Fibroblast of lung (primary cell): Measurements from ENCODE around the gene SH3GL3.

Source experiments
- CTCF ChIP-seq, 2 donors: IDR thresholded peaks in 1 of 2; conservative IDR thresholded peaks in 1 of 2; 1 replicate in 1 of 2; 2 replicates in 1 of 2; pipeline ENCODE4 v1.5.1; 2011 to 2012; ENCODE audit warnings: low read length in 2 of 2, control low read depth in 1 of 2, inconsistent platforms in 1 of 2, low read depth in 1 of 2, mild to moderate bottlenecking in 1 of 2
- EZH2 ChIP-seq: IDR thresholded peaks from 2 replicates; pipeline ENCODE4 v1.5.1; 2012; ENCODE audit warnings: low read length, control low read depth, mild to moderate bottlenecking; ENCODE audit errors: missing control alignments

GRCh38 chr15:83462026-83462425 is 14.9 kb downstream of the SH3GL3 start:
- no peak for TF ChIP-seq CTCF (conservative IDR thresholded peaks at IDR 0.05 in 1 of 2, IDR thresholded peaks at IDR 0.05 in 1 of 2; ENCODE audit: low read depth in 1 of 2, low read length in 2 of 2)
- TF ChIP-seq EZH2: no peak
